SK-N-SH treated with all-trans-retinoic acid at 6 μM for 48 hours (cell line): ENCODE data around the gene DGKZ.

ENCODE experiments used
- ATAC-seq: fragments of 200-7000 bp; cut with Tn5 transposase; 3 replicates; pipeline ENCODE4 v1.9.1; 2020; ENCODE audit warnings: mild to moderate bottlenecking, moderate library complexity
- ARNTL ChIP-seq: fragments of 450-650 bp; formaldehyde crosslinking; IDR thresholded peaks from 2 replicates; pipeline ENCODE4 v1.5.0; 2020; ENCODE audit warnings: low read depth, mild to moderate bottlenecking, moderate library complexity, borderline replicate concordance
- BACH2 ChIP-seq: fragments of 250-450 bp; sonication (Bioruptor Pico); IDR thresholded peaks from 2 replicates; pipeline ENCODE4 v1.9.0; 2021; ENCODE audit warnings: mild to moderate bottlenecking, borderline replicate concordance
- CSRNP3 ChIP-seq: fragments of 250-450 bp; sonication (Bioruptor Pico); IDR thresholded peaks from 2 replicates; pipeline ENCODE4 v1.5.1; 2021; ENCODE audit warnings: mild to moderate bottlenecking, moderate library complexity
- ESRRG ChIP-seq: fragments of 250-450 bp; sonication (Bioruptor Pico); IDR thresholded peaks from 2 replicates; pipeline ENCODE4 v1.6.1; 2021; ENCODE audit warnings: mild to moderate bottlenecking
- GLIS3 ChIP-seq: fragments of 250-450 bp; sonication (Bioruptor Pico); IDR thresholded peaks from 2 replicates; pipeline ENCODE4 v1.5.0; 2020; ENCODE audit warnings: mild to moderate bottlenecking, moderate library complexity
- ISL1 ChIP-seq: fragments of 250-450 bp; sonication (Bioruptor Pico); IDR thresholded peaks from 2 replicates; pipeline ENCODE4 v2.1.2; 2022; ENCODE audit warnings: mild to moderate bottlenecking, moderate library complexity
- OSR1 ChIP-seq: fragments of 250-450 bp; sonication (Bioruptor Pico); IDR thresholded peaks from 2 replicates; pipeline ENCODE4 v1.8.0; 2022; ENCODE audit warnings: moderate library complexity, mild to moderate bottlenecking, inconsistent platforms
- PATZ1 ChIP-seq: fragments of 250-450 bp; sonication (Bioruptor Pico); IDR thresholded peaks from 2 replicates; pipeline ENCODE4 v1.8.0; 2020; ENCODE audit warnings: mild to moderate bottlenecking, moderate library complexity, borderline replicate concordance
- POU6F1 ChIP-seq: fragments of 250-450 bp; sonication (Bioruptor Pico); IDR thresholded peaks from 2 replicates; pipeline ENCODE4 v1.8.0; 2021; ENCODE audit warnings: low read depth, mild to moderate bottlenecking, moderate library complexity, borderline replicate concordance
- PPARA ChIP-seq: fragments of 250-450 bp; sonication (Bioruptor Pico); IDR thresholded peaks from 2 replicates; pipeline ENCODE4 v1.5.0; 2020; ENCODE audit warnings: mild to moderate bottlenecking, borderline replicate concordance
- RARB ChIP-seq: fragments of 250-450 bp; sonication (Bioruptor Pico); IDR thresholded peaks from 2 replicates; pipeline ENCODE4 v1.8.0; 2021; ENCODE audit warnings: mild to moderate bottlenecking, moderate library complexity
- SNAI2 ChIP-seq: fragments of 250-450 bp; sonication (Bioruptor Pico); IDR thresholded peaks from 2 replicates; pipeline ENCODE4 v1.5.0; 2020; ENCODE audit warnings: mild to moderate bottlenecking, moderate library complexity
- TOX ChIP-seq: fragments of 250-450 bp; sonication (Bioruptor Pico); IDR thresholded peaks from 2 replicates; pipeline ENCODE4 v1.8.0; 2021; ENCODE audit warnings: mild to moderate bottlenecking, moderate library complexity, borderline replicate concordance
- TSHZ2 ChIP-seq: fragments of 250-450 bp; sonication (Bioruptor Pico); IDR thresholded peaks from 2 replicates; pipeline ENCODE4 v1.5.0; 2020; ENCODE audit warnings: mild to moderate bottlenecking, moderate library complexity
- ZC3H10 ChIP-seq: fragments of 250-450 bp; sonication (Bioruptor Pico); IDR thresholded peaks from 2 replicates; pipeline ENCODE4 v1.5.1; 2021; ENCODE audit warnings: mild to moderate bottlenecking, moderate library complexity
- ZFP3 ChIP-seq: fragments of 250-450 bp; sonication (Bioruptor Pico); IDR thresholded peaks from 2 replicates; pipeline ENCODE4 v1.5.0; 2020; ENCODE audit warnings: mild to moderate bottlenecking, moderate library complexity
- ZFP30 ChIP-seq: fragments of 450-650 bp; formaldehyde crosslinking; IDR thresholded peaks from 2 replicates; pipeline ENCODE4 v1.5.0; 2022; ENCODE audit warnings: mild to moderate bottlenecking, moderate library complexity
- ZNF565 ChIP-seq: fragments of 450-650 bp; formaldehyde crosslinking; conservative IDR thresholded peaks from 2 replicates; pipeline ENCODE4 v1.5.0; 2020; ENCODE audit warnings: low read depth, mild to moderate bottlenecking, moderate library complexity
- ZNF70 ChIP-seq: fragments of 450-650 bp; formaldehyde crosslinking; IDR thresholded peaks from 2 replicates; pipeline ENCODE4 v1.5.0; 2020; ENCODE audit warnings: mild to moderate bottlenecking, moderate library complexity
- ZNF8 ChIP-seq: fragments of 450-650 bp; formaldehyde crosslinking; IDR thresholded peaks from 2 replicates; pipeline ENCODE4 v1.5.0; 2020; ENCODE audit warnings: mild to moderate bottlenecking, moderate library complexity

Gene DGKZ

GRCh38 chr11:46417711-46418110 is 70.4 kb downstream of the DGKZ start:
- no peak for ATAC-seq

GRCh38 chr11:46418751-46419150 is 71.5 kb downstream of the DGKZ start:
- no peak for ATAC-seq

More at GRCh38 chr11:46417711-46418110, 70.4 kb downstream of the DGKZ start:
- no peak for TF ChIP-seq ZC3H10
- no peak for TF ChIP-seq POU6F1
- TF ChIP-seq ZFP30 (CRISPR knock-in tag): no peak
- TF ChIP-seq ZNF8 (CRISPR knock-in tag): no peak
- no peak for TF ChIP-seq TOX (CRISPR knock-in tag)
- no peak for TF ChIP-seq BACH2
- no peak for TF ChIP-seq ISL1 (CRISPR knock-in tag)
- no peak for TF ChIP-seq ZFP3 (CRISPR knock-in tag)
- no peak for TF ChIP-seq ESRRG (CRISPR knock-in tag)
- no peak for TF ChIP-seq CSRNP3 (CRISPR knock-in tag)
- TF ChIP-seq ZNF565: no peak
- no peak for TF ChIP-seq ZNF70
- no peak for TF ChIP-seq RARB (CRISPR knock-in tag)
- TF ChIP-seq ARNTL (CRISPR knock-in tag): no peak
- TF ChIP-seq GLIS3 (CRISPR knock-in tag): no peak
- TF ChIP-seq PATZ1 (CRISPR knock-in tag): no peak

GRCh38 chr11:46420513-46420912 is 73.2 kb downstream of the DGKZ start:
- TF ChIP-seq ESRRG (CRISPR knock-in tag): no peak
- TF ChIP-seq OSR1 (CRISPR knock-in tag): no peak
- ATAC-seq: no peak

More at GRCh38 chr11:46418751-46419150, 71.5 kb downstream of the DGKZ start:
- TF ChIP-seq PPARA (CRISPR knock-in tag): no peak

GRCh38 chr11:46421257-46421880 is 74.1 kb downstream of the DGKZ start:
- no peak for ATAC-seq
- TF ChIP-seq PPARA (CRISPR knock-in tag): no peak
- no peak for TF ChIP-seq OSR1 (CRISPR knock-in tag)
- TF ChIP-seq ESRRG (CRISPR knock-in tag): no peak
- no peak for TF ChIP-seq POU6F1
- no peak for TF ChIP-seq SNAI2 (CRISPR knock-in tag)
- no peak for TF ChIP-seq ZFP3 (CRISPR knock-in tag)
- no peak for TF ChIP-seq TSHZ2 (CRISPR knock-in tag)
- TF ChIP-seq GLIS3 (CRISPR knock-in tag): no peak
- no peak for TF ChIP-seq ZFP30 (CRISPR knock-in tag)
- no peak for TF ChIP-seq CSRNP3 (CRISPR knock-in tag)
- TF ChIP-seq ARNTL (CRISPR knock-in tag): no peak
- no peak for TF ChIP-seq ZC3H10
- TF ChIP-seq ZNF8 (CRISPR knock-in tag): no peak
- TF ChIP-seq TOX (CRISPR knock-in tag): no peak
